NCI-H526 treated with DMSO at 0.1 percent for 48 hours (cell line): ENCODE data around the gene ZNF608.

Experiments
- DNase-seq: peaks from one replicate; lab custom pipeline; 2025; lab: John Stamatoyannopoulos, UW

Gene ZNF608

GRCh38 chr5:124736805-124737188 is 9.6 kb downstream of the ZNF608 start:
- DNase-seq = peak; percentile 58

- no peak for DNase-seq
Observed at GRCh38 chr5:124736082-124736804, 10.2 kb downstream of the ZNF608 start.

- DNase-seq = peak; percentile 79
Observed at GRCh38 chr5:124735169-124735858, 11.1 kb downstream of the ZNF608 start.

- DNase-seq = no peak
Observed at GRCh38 chr5:124734574-124735168, 11.8 kb downstream of the ZNF608 start.

- DNase-seq = no peak
Observed at GRCh38 chr5:124733329-124733650, 13.1 kb downstream of the ZNF608 start.

GRCh38 chr5:124732428-124733328 is 13.8 kb downstream of the ZNF608 start:
- DNase-seq = no peak

- DNase-seq = no peak
Observed at GRCh38 chr5:124730381-124730780, 16.1 kb downstream of the ZNF608 start.

GRCh38 chr5:124729720-124730359 is 16.6 kb downstream of the ZNF608 start:
- DNase-seq = no peak

GRCh38 chr5:124728968-124729332 is 17.5 kb downstream of the ZNF608 start:
- DNase-seq = no peak

- DNase-seq = no peak
Observed at GRCh38 chr5:124728331-124728967, 18.0 kb downstream of the ZNF608 start.

- no peak for DNase-seq
Observed at GRCh38 chr5:124726631-124727362, 19.6 kb downstream of the ZNF608 start.

GRCh38 chr5:124725622-124726258 is 20.7 kb downstream of the ZNF608 start:
- DNase-seq = no peak

GRCh38 chr5:124725040-124725434 is 21.4 kb downstream of the ZNF608 start:
- DNase-seq = no peak

- no peak for DNase-seq
Observed at GRCh38 chr5:124724357-124725039, 21.9 kb downstream of the ZNF608 start.

GRCh38 chr5:124721229-124721735 is 25.2 kb downstream of the ZNF608 start:
- no peak for DNase-seq

GRCh38 chr5:124720593-124720992 is 25.8 kb downstream of the ZNF608 start:
- no peak for DNase-seq

GRCh38 chr5:124719113-124719967 is 27.1 kb downstream of the ZNF608 start:
- DNase-seq = no peak

GRCh38 chr5:124718380-124718789 is 28.1 kb downstream of the ZNF608 start:
- DNase-seq = no peak
